H1 (cell line): ENCODE results near the gene SNCAIP. TPM values are rescaled to one million over a fixed set of nuclear protein-coding genes. Genes with fewer than 3 reads are reported as not detected.

Source experiments
- CBX8 ChIP-seq: fragments of 300-800, 300-1000 bp; sonication (generic); IDR thresholded peaks from 2 replicates; pipeline ENCODE4 v1.7.1; 2016; ENCODE audit warnings: low read depth, low read length, borderline replicate concordance
- CTBP2 ChIP-seq: IDR thresholded peaks from 2 replicates; pipeline ENCODE4 v1.7.0; 2011; ENCODE audit warnings: borderline replicate concordance, mild to moderate bottlenecking, moderate library complexity, mixed read lengths, low read length; ENCODE audit not compliant: insufficient read depth, insufficient read length
- GABPA ChIP-seq: IDR thresholded peaks from 2 replicates; pipeline ENCODE4 v1.6.1; 2011; ENCODE audit warnings: mild to moderate bottlenecking, low read length, moderate library complexity, borderline replicate concordance; ENCODE audit not compliant: insufficient read depth
- HDAC6 ChIP-seq: IDR thresholded peaks from one replicate; pipeline ENCODE4 v1.7.1; 2012; ENCODE audit warnings: low read depth, mild to moderate bottlenecking, inconsistent platforms, low read length, moderate library complexity
- RXRA ChIP-seq: IDR thresholded peaks from 2 replicates; pipeline ENCODE4 v1.6.1; 2011; ENCODE audit warnings: low read depth, mild to moderate bottlenecking, low read length, moderate library complexity; ENCODE audit not compliant: insufficient read depth
- TAF7 ChIP-seq: optimal IDR thresholded peaks from 2 replicates; pipeline ENCODE3; 2011; ENCODE audit warnings: low read depth, mild to moderate bottlenecking, inconsistent platforms, low read length, moderate library complexity, borderline replicate concordance
- polyA plus RNA-seq, 7 experiments: library from polyadenylated mRNA; depleted of rRNA in 3 of 7; stranded (reverse) in 5 of 7; unstranded in 2 of 7; fragments of >200 nt in 5 of 7; fragments of 200-250 nt in 2 of 7; gene quantifications; 1 replicate in 5 of 7; 2 replicates in 1 of 7; 4 replicates in 1 of 7; pipeline versions ENCODE4 v1.2.1 to v1.2.3, GENCODE V29; 2011 to 2013; ENCODE audit warnings: missing spikeins in 2 of 7, mixed read lengths in 2 of 7
- total RNA-seq: library from RNA; stranded (reverse); fragmentation: NEBNext Ultra II Directional; extraction: Animal tissue kit (Norgen Biotek cat#: 25700); gene quantifications from 2 replicates; pipeline ENCODE4 v1.2.1, GENCODE V29; 2021

The SNCAIP gene
- total and polyA plus RNA-seq, 2 of the 8 experiments (the other 6 are each of a cell fraction or from before 2014, with no cell fraction given): 3.9 to 9.0 TPM

- TF ChIP-seq HDAC6: no peak
- TF ChIP-seq RXRA: no peak
- no peak for TF ChIP-seq TAF7
- no peak for TF ChIP-seq GABPA
- TF ChIP-seq CTBP2: no peak
- no peak for TF ChIP-seq CBX8
Measured at GRCh38 chr5:122454541-122454940, 142.5 kb downstream of the SNCAIP start (continued).
